IPS-15b (cell line): ENCODE measurements around the gene IL12RB1.

Experiments
- H3K27me3 ChIP-seq: one replicate; pipeline ENCODE4 v1.6.1; 2013; ENCODE audit warnings: low read length; ENCODE audit not compliant: control insufficient read depth, insufficient read depth
- H3K36me3 ChIP-seq: one replicate; pipeline ENCODE4 v1.6.1; 2013; ENCODE audit warnings: low read length; ENCODE audit not compliant: control insufficient read depth, insufficient read depth
- H3K4me1 ChIP-seq: one replicate; pipeline ENCODE4 v1.6.1; 2013; ENCODE audit warnings: mild to moderate bottlenecking, low read length; ENCODE audit not compliant: control insufficient read depth, insufficient read depth
- H3K4me3 ChIP-seq: one replicate; pipeline ENCODE4 v1.5.1; 2013; ENCODE audit warnings: low read depth, low read length
- H3K9ac ChIP-seq: one replicate; pipeline ENCODE4 v1.6.1; 2013; ENCODE audit warnings: low read depth, mild to moderate bottlenecking, low read length
- H3K9me3 ChIP-seq: one replicate; pipeline ENCODE4 v1.6.1; 2013; ENCODE audit warnings: mild to moderate bottlenecking, low read length; ENCODE audit not compliant: control insufficient read depth, insufficient read depth

Gene IL12RB1

GRCh38 chr19:18058208-18059009, 28.3 kb downstream of the IL12RB1 start:
- Histone ChIP-seq H3K27me3 (no peaks in the 10 kb centered on the region), H3K4me1 (no peaks in the 10 kb centered on the region), H3K9ac (peak overlapping the region; percentile 76), H3K36me3 (no peaks in the 10 kb centered on the region), H3K9me3 (no peaks in the 10 kb centered on the region), H3K4me3 (peak overlapping the region; percentile 37)

- H3K9ac ChIP-seq: no peak overlapping the region
- H3K36me3 ChIP-seq: no peaks in the 10 kb centered on the region
- H3K27me3 ChIP-seq: no peaks in the 10 kb centered on the region
- no peak overlapping the region for H3K4me3 ChIP-seq
- H3K4me1 ChIP-seq: no peaks in the 10 kb centered on the region
- no peaks in the 10 kb centered on the region for H3K9me3 ChIP-seq
Measured at GRCh38 chr19:18057557-18057956, 29.2 kb downstream of the IL12RB1 start.

GRCh38 chr19:18055967-18056366, 30.8 kb downstream of the IL12RB1 start:
- no peaks in the 10 kb centered on the region for H3K36me3 ChIP-seq
- no peaks in the 10 kb centered on the region for H3K27me3 ChIP-seq
- H3K9ac ChIP-seq: no peak overlapping the region
- H3K9me3 ChIP-seq: no peaks in the 10 kb centered on the region
- H3K4me1 ChIP-seq: no peaks in the 10 kb centered on the region
- H3K4me3 ChIP-seq: no peak overlapping the region

- Histone ChIP-seq H3K27me3 (no peaks in the 10 kb centered on the region), H3K9me3 (no peaks in the 10 kb centered on the region), H3K36me3 (no peaks in the 10 kb centered on the region), H3K4me3 (no peak overlapping the region), H3K9ac (no peak overlapping the region), H3K4me1 (no peaks in the 10 kb centered on the region)
Measured at GRCh38 chr19:18053576-18054219, 33.0 kb downstream of the IL12RB1 start.

- no peaks in the 10 kb centered on the region for H3K4me1 ChIP-seq
- no peaks in the 10 kb centered on the region for H3K36me3 ChIP-seq
- H3K27me3 ChIP-seq: no peaks in the 10 kb centered on the region
- H3K9me3 ChIP-seq: no peaks in the 10 kb centered on the region
- peak overlapping the region; percentile 26 for H3K4me3 ChIP-seq
- no peak overlapping the region for H3K9ac ChIP-seq
Measured at GRCh38 chr19:18051887-18052286, 34.8 kb downstream of the IL12RB1 start.

GRCh38 chr19:18049385-18049784, 37.3 kb downstream of the IL12RB1 start:
- Histone ChIP-seq H3K4me3 (no peak overlapping the region), H3K27me3 (no peaks in the 10 kb centered on the region), H3K36me3 (no peaks in the 10 kb centered on the region), H3K9me3 (no peaks in the 10 kb centered on the region), H3K4me1 (no peaks in the 10 kb centered on the region), H3K9ac (no peak overlapping the region)

GRCh38 chr19:18046059-18046718, 40.5 kb downstream of the IL12RB1 start:
- no peaks in the 10 kb centered on the region for H3K36me3 ChIP-seq
- no peak overlapping the region for H3K4me3 ChIP-seq
- peaks cover 2% of the 10 kb centered on the region for H3K4me1 ChIP-seq
- no peaks in the 10 kb centered on the region for H3K27me3 ChIP-seq
- H3K9me3 ChIP-seq: no peaks in the 10 kb centered on the region
- H3K9ac ChIP-seq: no peak overlapping the region

- Histone ChIP-seq H3K9me3 (no peaks in the 10 kb centered on the region), H3K4me3 (no peak overlapping the region), H3K9ac (peak overlapping the region; percentile 6), H3K4me1 (peaks cover 2% of the 10 kb centered on the region), H3K36me3 (no peaks in the 10 kb centered on the region), H3K27me3 (no peaks in the 10 kb centered on the region)
Measured at GRCh38 chr19:18045307-18046050, 41.3 kb downstream of the IL12RB1 start.

GRCh38 chr19:18044825-18045304, 41.9 kb downstream of the IL12RB1 start:
- no peaks in the 10 kb centered on the region for H3K9me3 ChIP-seq
- no peaks in the 10 kb centered on the region for H3K27me3 ChIP-seq
- H3K36me3 ChIP-seq: no peaks in the 10 kb centered on the region
- no peak overlapping the region for H3K4me3 ChIP-seq
- H3K9ac ChIP-seq: peak overlapping the region; percentile 6
- peaks cover 2% of the 10 kb centered on the region for H3K4me1 ChIP-seq

- Histone ChIP-seq H3K9ac (no peak overlapping the region), H3K4me1 (peaks cover 2% of the 10 kb centered on the region), H3K27me3 (no peaks in the 10 kb centered on the region), H3K4me3 (no peak overlapping the region), H3K36me3 (no peaks in the 10 kb centered on the region), H3K9me3 (no peaks in the 10 kb centered on the region)
Measured at GRCh38 chr19:18043676-18044075, 43.1 kb downstream of the IL12RB1 start.

GRCh38 chr19:18041054-18041453, 45.7 kb downstream of the IL12RB1 start:
- Histone ChIP-seq H3K4me1 (peaks cover 2% of the 10 kb centered on the region), H3K4me3 (no peak overlapping the region), H3K36me3 (no peaks in the 10 kb centered on the region), H3K9ac (no peak overlapping the region), H3K27me3 (no peaks in the 10 kb centered on the region), H3K9me3 (no peaks in the 10 kb centered on the region)
